22Rv1 (cell line): Measurements from ENCODE around the gene ARL15.

Experiments
- H3K27ac ChIP-seq: fragments of 450-650 bp; 2 replicates; pipeline ENCODE4 v1.5.1; 2017
- CTCF ChIP-seq: fragments of 450-650 bp; IDR thresholded peaks from 2 replicates; pipeline ENCODE4 v1.5.1; 2017; ENCODE audit warnings: mild to moderate bottlenecking
- ZFX ChIP-seq: fragments of 450-650 bp; IDR thresholded peaks from 2 replicates; pipeline ENCODE4 v1.6.1; 2017; ENCODE audit warnings: antibody characterized with exemption, borderline replicate concordance

ARL15 gene

GRCh38 chr5:54274944-54275343, 35.4 kb downstream of the ARL15 start:
- TF ChIP-seq CTCF (no peak), ZFX (no peak)

DNA sequence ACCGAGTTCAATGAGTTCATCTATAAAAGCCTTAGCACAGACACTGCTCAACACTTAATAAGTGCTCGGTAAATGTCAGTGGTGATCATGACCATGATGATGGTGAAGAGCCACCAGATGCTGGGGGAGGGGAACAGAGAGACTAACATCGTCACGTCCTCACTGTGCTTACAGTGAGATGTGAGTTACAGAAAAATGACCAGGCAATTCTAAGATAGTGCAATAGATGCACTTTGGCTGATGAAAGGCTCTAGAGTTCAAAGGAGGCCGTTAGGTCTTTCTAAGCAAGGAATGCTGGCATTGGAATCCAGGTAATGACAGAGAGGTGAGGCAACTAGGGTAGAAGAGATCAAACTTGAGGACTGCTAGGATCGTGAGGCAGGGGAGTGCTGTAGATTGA, 36.7 kb downstream of the ARL15 start:
- TF ChIP-seq CTCF (no peak), ZFX (no peak)
- no peak overlapping the region for H3K27ac ChIP-seq

More at GRCh38 chr5:54274944-54275343, 35.4 kb downstream of the ARL15 start:
- H3K27ac ChIP-seq: no peak overlapping the region

- TF ChIP-seq CTCF: no peak
- no peak for TF ChIP-seq ZFX
- no peak overlapping the region for H3K27ac ChIP-seq
Observed at GRCh38 chr5:54272746-54273145, 37.6 kb downstream of the ARL15 start.

DNA sequence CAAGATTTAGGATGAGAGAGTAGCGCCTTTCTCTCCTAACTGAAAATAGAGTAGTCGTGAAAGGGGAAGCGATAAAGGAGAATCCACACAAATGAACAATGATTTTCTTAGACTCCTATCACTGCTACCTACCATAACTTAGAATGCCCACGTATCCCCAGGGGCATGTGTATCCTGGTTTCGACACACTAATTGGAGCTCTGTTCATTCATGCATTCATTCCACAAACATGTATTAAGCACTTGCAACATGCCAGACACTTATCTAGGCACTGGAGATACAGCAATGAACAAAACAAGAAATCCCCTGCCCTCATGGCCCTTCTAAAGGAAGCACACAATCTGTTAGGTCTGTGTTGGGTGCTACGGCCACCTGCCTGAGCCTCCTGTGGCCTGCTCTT, 40.0 kb downstream of the ARL15 start:
- no peak overlapping the region for H3K27ac ChIP-seq
- no peak for TF ChIP-seq CTCF
- TF ChIP-seq ZFX: no peak

- TF ChIP-seq CTCF (no peak), ZFX (no peak)
- H3K27ac ChIP-seq: no peak overlapping the region
Observed at GRCh38 chr5:54264574-54264973, 45.8 kb downstream of the ARL15 start.

DNA sequence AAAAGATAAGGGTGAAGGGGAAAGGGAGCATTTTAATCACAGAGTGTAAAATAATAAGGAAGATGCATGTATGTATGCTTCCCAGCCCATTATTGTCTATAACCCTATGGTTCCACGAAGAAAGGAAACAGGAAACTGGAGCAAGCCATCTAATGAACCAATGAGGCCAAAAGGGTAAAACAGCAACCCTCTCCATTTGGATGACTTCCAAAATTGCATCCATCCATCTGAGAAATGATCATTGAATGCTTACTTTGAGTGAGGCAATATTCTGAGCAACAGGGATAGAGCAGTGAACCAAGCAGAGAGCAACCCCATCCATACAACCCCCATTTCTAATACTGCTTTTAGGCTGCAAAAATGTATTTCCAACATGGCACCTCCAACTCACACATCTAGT, 46.9 kb downstream of the ARL15 start:
- no peak overlapping the region for H3K27ac ChIP-seq
- TF ChIP-seq CTCF: no peak
- TF ChIP-seq ZFX: no peak

GRCh38 chr5:54261596-54261995, 48.8 kb downstream of the ARL15 start:
- no peak overlapping the region for H3K27ac ChIP-seq
- no peak for TF ChIP-seq CTCF
- no peak for TF ChIP-seq ZFX
